SK-N-SH (cell line): ENCODE measurements around the gene MYO1B. TPM values are rescaled to one million over a fixed set of nuclear protein-coding genes. Genes with fewer than 3 reads are reported as not detected.

Experiments used
- CTCF ChIA-PET: fragments of 300-600, 350-600 bp; formaldehyde crosslinking; extraction: SDS; loops from one replicate; lab custom pipeline; 2021; lab: Yijun Ruan, JAX
- POLR2A ChIA-PET: fragments of 350-600 bp; sonication (Branson Sonifier 250); formaldehyde crosslinking; extraction: SDS; loops from one replicate; lab custom pipeline; 2020; ENCODE audit warnings: antibody characterized with exemption, inconsistent platforms; lab: Yijun Ruan, JAX
- DNase-seq: peaks from one replicate; pipeline ENCODE4 v3.0.0; 2012
- H2AFZ ChIP-seq: fragments of 200-600 bp; sonication (generic); 2 replicates; pipeline ENCODE4 v1.8.1; 2016; ENCODE audit warnings: antibody characterized with exemption, mild to moderate bottlenecking, low read depth
- H3F3A ChIP-seq: fragments of 200-600 bp; sonication (generic); replicated peaks from 2 replicates; pipeline ENCODE3; 2016; ENCODE audit warnings: antibody characterized with exemption, mild to moderate bottlenecking; ENCODE audit not compliant: insufficient read depth
- H3K27ac ChIP-seq, 2 experiments: fragments of 200-500 bp in 1 of 2; fragments of 200-600 bp in 1 of 2; sonication (Bioruptor generic) in 1 of 2; sonication (generic), shearing (Covaris generic) in 1 of 2; 2 replicates each; pipeline versions ENCODE4 v1.5.1 to v1.6.1; 2014 to 2016; ENCODE audit warnings: low read depth in 2 of 2, inconsistent platforms in 1 of 2, low read length in 1 of 2, mild to moderate bottlenecking in 1 of 2, mixed read lengths in 1 of 2
- H3K27me3 ChIP-seq: fragments of 200-600 bp; sonication (generic), shearing (Covaris generic); 2 replicates; pipeline ENCODE4 v1.6.1; 2016; ENCODE audit warnings: mixed run types; ENCODE audit not compliant: insufficient read depth
- H3K36me3 ChIP-seq, 2 experiments: fragments of 200-500 bp in 1 of 2; fragments of 200-600 bp in 1 of 2; sonication (Bioruptor generic) in 1 of 2; sonication (generic) in 1 of 2; replicated peaks in 1 of 2; 2 replicates each; pipeline versions ENCODE3 to v1.5.1; 2014 to 2016; ENCODE audit warnings: low read length in 1 of 2, mild to moderate bottlenecking in 1 of 2; ENCODE audit not compliant: insufficient read depth in 2 of 2, control insufficient read depth in 1 of 2
- H3K4me1 ChIP-seq, 2 experiments: fragments of 200-500 bp in 1 of 2; fragments of 200-600 bp in 1 of 2; sonication (Bioruptor generic) in 1 of 2; sonication (generic), shearing (Covaris generic) in 1 of 2; 2 replicates each; pipeline versions ENCODE4 v1.5.1 to v1.6.1; 2014 to 2016; ENCODE audit warnings: low read depth in 1 of 2, low read length in 1 of 2, mixed run types in 1 of 2; ENCODE audit not compliant: insufficient read depth in 2 of 2, control insufficient read depth in 1 of 2
- H3K4me2 ChIP-seq: fragments of 200-600 bp; sonication (generic), shearing (Covaris generic); 2 replicates; pipeline ENCODE4 v1.6.1; 2017; ENCODE audit warnings: mixed run types
- H3K4me3 ChIP-seq, 2 experiments: fragments of 200-500 bp in 1 of 2; fragments of 200-600 bp in 1 of 2; sonication (Bioruptor generic) in 1 of 2; sonication (generic), shearing (Covaris generic) in 1 of 2; 2 replicates each; pipeline versions ENCODE4 v1.5.1 to v1.8.1; 2014 to 2016; ENCODE audit warnings: low read depth in 2 of 2, inconsistent platforms in 1 of 2, low read length in 1 of 2, mild to moderate bottlenecking in 1 of 2, mixed read lengths in 1 of 2, moderate library complexity in 1 of 2
- H3K79me2 ChIP-seq: fragments of 200-600 bp; sonication (generic); 2 replicates; pipeline ENCODE4 v1.8.1; 2017; ENCODE audit warnings: mild to moderate bottlenecking; ENCODE audit not compliant: insufficient read depth
- H3K9ac ChIP-seq: fragments of 200-600 bp; sonication (generic); 2 replicates; pipeline ENCODE4 v1.6.1; 2017; ENCODE audit warnings: mixed run types
- H3K9me2 ChIP-seq: fragments of 200-600 bp; sonication (generic); 2 replicates; pipeline ENCODE4 v1.6.1; 2017; ENCODE audit warnings: mixed run types
- H3K9me3 ChIP-seq: fragments of 200-600 bp; sonication (generic); 2 replicates; pipeline ENCODE4 v1.6.1; 2017; ENCODE audit warnings: mixed run types, mild to moderate bottlenecking, moderate library complexity
- H4K20me1 ChIP-seq: fragments of 200-600 bp; sonication (generic); 2 replicates; pipeline ENCODE4 v1.6.1; 2017; ENCODE audit warnings: mild to moderate bottlenecking, mixed run types; ENCODE audit not compliant: insufficient read depth
- CHD2 ChIP-seq: fragments of 150-350 bp; IDR thresholded peaks from 2 replicates; pipeline ENCODE4 v1.6.1; 2018; ENCODE audit warnings: low read length; ENCODE audit not compliant: partially characterized antibody
- EZH2phosphoT487 ChIP-seq: fragments of 200-600 bp; sonication (generic); IDR thresholded peaks from 2 replicates; pipeline ENCODE4 v1.6.1; 2017; ENCODE audit warnings: low read depth, mixed run types, mild to moderate bottlenecking, antibody characterized with exemption, moderate library complexity, borderline replicate concordance
- FOXM1 ChIP-seq: IDR thresholded peaks from 2 replicates; pipeline ENCODE4 v1.4.0; 2012; ENCODE audit warnings: low read depth, mild to moderate bottlenecking
- IRF3 ChIP-seq: fragments of 150-350 bp; IDR thresholded peaks from 2 replicates; pipeline ENCODE4 v1.6.1; 2016; ENCODE audit warnings: mild to moderate bottlenecking, low read depth, low read length
- MXI1 ChIP-seq: IDR thresholded peaks from 2 replicates; pipeline ENCODE4 v1.6.1; 2012; ENCODE audit warnings: mild to moderate bottlenecking, low read depth, low read length, improper control_type of control experiment
- PBX3 ChIP-seq: IDR thresholded peaks from 2 replicates; pipeline ENCODE4; 2012
- RCOR1 ChIP-seq: fragments of 150-350 bp; IDR thresholded peaks from 2 replicates; pipeline ENCODE4 v1.6.1; 2017; ENCODE audit warnings: antibody characterized with exemption, low read length
- RXRA ChIP-seq: IDR thresholded peaks from 2 replicates; pipeline ENCODE4 v1.4.0; 2012; ENCODE audit warnings: low read depth, mild to moderate bottlenecking, borderline replicate concordance
- SIN3A ChIP-seq: IDR thresholded peaks from 2 replicates; pipeline ENCODE4 v1.6.1; 2012; ENCODE audit warnings: low read depth, mild to moderate bottlenecking, low read length, moderate library complexity, borderline replicate concordance
- TAF1 ChIP-seq: IDR thresholded peaks from 2 replicates; pipeline ENCODE4 v1.6.1; 2012; ENCODE audit warnings: low read depth, mild to moderate bottlenecking, low read length, moderate library complexity, borderline replicate concordance
- TCF12 ChIP-seq: IDR thresholded peaks from 2 replicates; pipeline ENCODE4 v1.4.0; 2012
- USF1 ChIP-seq: IDR thresholded peaks from 2 replicates; pipeline ENCODE4 v1.4.0; 2012; ENCODE audit warnings: low read depth, borderline replicate concordance
- USF2 ChIP-seq: fragments of 150-350 bp; IDR thresholded peaks from 2 replicates; pipeline ENCODE4 v1.6.1; 2017; ENCODE audit warnings: antibody characterized with exemption, low read length, low read depth, borderline replicate concordance
- ZBTB33 ChIP-seq: IDR thresholded peaks from 2 replicates; pipeline ENCODE4 v1.4.0; 2012; ENCODE audit warnings: low read depth, borderline replicate concordance
- WGBS: methylation state at CpG from one replicate; pipeline ENCODE4 v1.1.6; 2017; ENCODE audit warnings: low lambda C conversion rate; 5-methylcytosine and 5-hydroxymethylcytosine counted together
- polyA plus RNA-seq, 3 experiments: library from polyadenylated mRNA; depleted of rRNA; stranded (reverse); fragments of >200 nt; gene quantifications; 2 replicates each; pipeline ENCODE4 v1.2.3, GENCODE V29; 2012

MYO1B gene
- polyA plus RNA-seq, 1 of the 3 experiments (the other 2 are of a cell fraction): 20.2 TPM

- Histone ChIP-seq H3K27me3 (no peaks in the 10 kb centered on the region), H3F3A (peaks cover 9% of the 10 kb centered on the region), H4K20me1 (peaks cover 41% of the 10 kb centered on the region), H3K4me1 (peaks cover 17 to 24% of the 10 kb centered on the region in 2 experiments), H3K27ac (no peak overlapping the region), H3K9me2 (no peaks in the 10 kb centered on the region), H3K4me2 (no peak overlapping the region), H3K4me3 (no peak overlapping the region), H3K9me3 (no peaks in the 10 kb centered on the region), H3K36me3 (no peaks in the 10 kb centered on the region), H3K9ac (no peak overlapping the region), H3K79me2 (peaks cover 100% of the 10 kb centered on the region), H2AFZ (no peak overlapping the region)
- DNase-seq: no peak
- WGBS: 58% methylated on average over 3 of the region's 3 CpGs
- TF ChIP-seq FOXM1 (no peak), RCOR1 (peak; percentile 7; the same call in 1 of the 2 replicates)
- ChIA-PET POLR2A (no interaction called here), CTCF (interaction anchor here (1.2 kb wide), 1 partner anchor 242 kb away, joined by 3 read pairs; no protein-coding TSS in a partner anchor)
Observed at GRCh38 chr2:191258996-191259395, 13.8 kb downstream of the MYO1B start.

- Histone ChIP-seq H3K9me3 (no peaks in the 10 kb centered on the region), H3K4me2 (peak overlapping the region; percentile 43), H3K4me3 (no peak overlapping the region), H3K27ac (peak overlapping the region in 1 of 2 experiments; percentile 77; a peak in 2 of 4 replicates), H3K9me2 (no peaks in the 10 kb centered on the region), H3K4me1 (peaks cover 20 to 32% of the 10 kb centered on the region in 2 experiments), H3K9ac (no peak overlapping the region), H3K36me3 (no peaks in the 10 kb centered on the region), H2AFZ (no peak overlapping the region), H3K27me3 (no peaks in the 10 kb centered on the region), H4K20me1 (peaks cover 15% of the 10 kb centered on the region; the same call in 1 of the 2 replicates)
- CTCF ChIA-PET: no interaction called here
- 88% methylated on average over 5 of the region's 5 CpGs for WGBS
- no peak for TF ChIP-seq USF2
- no peak for TF ChIP-seq PBX3
- no peak for TF ChIP-seq TCF12
- TF ChIP-seq ZBTB33: no peak
- no peak for TF ChIP-seq TAF1
- no peak for TF ChIP-seq SIN3A
- TF ChIP-seq RXRA: no peak
- no peak for TF ChIP-seq MXI1
- TF ChIP-seq IRF3: no peak
- TF ChIP-seq EZH2phosphoT487: no peak
- TF ChIP-seq CHD2: no peak
- no peak for TF ChIP-seq USF1
- TF ChIP-seq, all 33 proteins: peak for 0
- H3F3A ChIP-seq: peaks cover 26% of the 10 kb centered on the region
- POLR2A ChIA-PET: no interaction called here
- H3K79me2 ChIP-seq: peaks cover 92% of the 10 kb centered on the region
- DNase-seq: no peak
Observed at GRCh38 chr2:191262436-191262835, 17.2 kb downstream of the MYO1B start.
